CD4-positive, alpha-beta T cell treated with Interleukin-1 beta for 1 hour (primary cell): Measurements from ENCODE around the gene TRMT10C.
"Not testable (repeated sequence)": the region's sequence is repeated elsewhere in the genome, so short reads cannot be mapped to it uniquely, and the experiment has no call there.

Experiments used
- DNase-seq, 2 donors: peaks; one replicate each; pipeline ENCODE4 v3.0.0-alpha.2; 2020 to 2022

Gene TRMT10C

GRCh38 chr3:101561630-101562328 is at the start of gene TRMT10C:
Gene TRMT10C (plus strand): TSS chr3:101561868. CDS start chr3:101564782, 2,914 bp downstream.
- peak; percentile 93 to 94 for DNase-seq

- DNase-seq: no peak
These were observed 49.3 kb upstream of the TRMT10C start for GRCh38 chr3:101512396-101512645.

GRCh38 chr3:101512646-101513418 is 48.8 kb upstream of the TRMT10C start, which contains the start of gene SENP7:
Gene SENP7 (minus strand): TSS chr3:101513212. CDS start chr3:101513130, 82 bp downstream.
- peak; percentile 76 to 78 for DNase-seq

- no peak for DNase-seq
These were observed 48.2 kb upstream of the TRMT10C start for GRCh38 chr3:101513419-101513986.

GRCh38 chr3:101518421-101518871 is 43.2 kb upstream of the TRMT10C start:
- DNase-seq: peak; percentile 50 to 79

- no peak for DNase-seq
These were observed 41.8 kb upstream of the TRMT10C start for GRCh38 chr3:101519685-101520365.

- peak; percentile 28 to 66 for DNase-seq
These were observed 40.4 kb upstream of the TRMT10C start for GRCh38 chr3:101521211-101521701.

GRCh38 chr3:101527441-101527840 is 34.2 kb upstream of the TRMT10C start:
- no peak for DNase-seq

- DNase-seq: no peak
These were observed 33.8 kb upstream of the TRMT10C start for GRCh38 chr3:101527906-101528305.

GRCh38 chr3:101529816-101530685 is 31.6 kb upstream of the TRMT10C start:
- DNase-seq: no peak

GRCh38 chr3:101530686-101531047 is 31.0 kb upstream of the TRMT10C start:
- DNase-seq: no peak

GRCh38 chr3:101531473-101532086 is 30.1 kb upstream of the TRMT10C start:
- DNase-seq: no peak

- no peak for DNase-seq
These were observed 28.7 kb upstream of the TRMT10C start for GRCh38 chr3:101532783-101533602.

GRCh38 chr3:101533603-101533968 is 28.1 kb upstream of the TRMT10C start:
- no peak for DNase-seq

GRCh38 chr3:101535221-101535620 is 26.4 kb upstream of the TRMT10C start:
- no peak for DNase-seq

GRCh38 chr3:101536266-101536665 is 25.4 kb upstream of the TRMT10C start:
- DNase-seq: no peak

GRCh38 chr3:101536955-101537354 is 24.7 kb upstream of the TRMT10C start:
- DNase-seq: not testable (repeated sequence)

- no peak for DNase-seq
These were observed 18.7 kb upstream of the TRMT10C start for GRCh38 chr3:101542957-101543356.

GRCh38 chr3:101544161-101544850 is 17.4 kb upstream of the TRMT10C start:
- DNase-seq: no peak

- DNase-seq: no peak
These were observed 13.1 kb upstream of the TRMT10C start for GRCh38 chr3:101548527-101549105.
